ENCODE results near the gene HDAC4. TPM values are rescaled to one million over a fixed set of nuclear protein-coding genes. Genes with fewer than 3 reads are reported as not detected.

Gene HDAC4
- total and polyA plus RNA-seq, 2 donors: 24.4 to 29.5 TPM

DNA sequence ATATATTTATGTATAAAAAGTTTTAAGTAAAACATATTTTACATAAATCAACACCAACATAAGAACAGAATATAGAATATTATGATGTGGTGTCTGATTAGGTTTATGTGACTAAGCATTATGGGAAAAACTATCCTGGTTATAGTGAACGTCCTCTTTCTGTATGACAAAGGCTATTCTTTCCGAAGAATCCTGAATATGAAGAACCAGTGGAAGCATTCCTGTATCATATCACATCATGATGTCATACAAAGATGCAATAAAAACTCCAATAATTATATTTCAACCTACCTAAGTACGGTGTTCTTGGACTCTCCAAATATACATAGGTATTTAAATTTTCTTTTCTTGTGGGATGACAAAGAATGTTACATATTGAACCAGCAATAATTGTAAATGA is 37.5 kb upstream of the HDAC4 start:
- no peak for DNase-seq (ENCODE audit: extremely low spot score)
- no peaks in the 10 kb centered on the region for H3K36me3 ChIP-seq (ENCODE audit: insufficient read depth)
- no peaks in the 10 kb centered on the region for H3K4me1 ChIP-seq (ENCODE audit: insufficient read depth)
- H3K27ac ChIP-seq (ENCODE audit: low read depth): no peak overlapping the region
- 91% methylated on average over 3 of the region's 3 CpGs for WGBS
- H3K4me3 ChIP-seq (ENCODE audit: low read depth, low read length): no peak overlapping the region

DNA sequence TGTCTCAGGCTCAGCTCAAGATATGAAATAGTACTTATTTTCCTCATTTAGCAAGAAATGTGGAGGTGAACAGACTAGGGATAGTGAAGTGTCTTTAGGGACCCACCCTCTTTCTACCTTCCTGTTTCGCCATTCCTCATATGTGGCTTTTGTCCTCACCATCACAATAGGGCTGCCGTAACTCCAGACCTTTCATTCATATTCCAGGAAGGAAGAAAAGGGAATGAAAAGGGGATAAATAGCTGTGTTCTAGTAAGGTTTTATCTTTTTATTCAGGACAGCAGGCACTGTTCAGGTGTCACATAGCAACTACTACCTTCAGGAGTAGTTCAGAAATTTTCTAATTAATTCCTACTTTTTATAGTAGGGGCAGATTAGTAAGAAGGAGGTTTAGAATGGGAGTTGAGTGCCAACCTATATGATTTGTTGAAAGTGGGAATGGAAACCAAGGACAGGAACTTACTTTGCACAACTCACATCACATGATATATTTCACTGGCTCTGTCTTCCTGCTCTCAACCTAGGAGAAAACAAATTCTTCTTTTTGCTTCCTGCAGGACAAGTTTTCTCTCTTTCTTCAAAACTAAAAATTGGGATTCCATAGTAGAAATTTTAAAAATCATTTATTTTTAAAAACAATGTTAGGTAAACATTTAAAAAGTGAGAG is 36.0 kb upstream of the HDAC4 start:
- H3K4me1 ChIP-seq (ENCODE audit: insufficient read depth): no peaks in the 10 kb centered on the region
- H3K36me3 ChIP-seq (ENCODE audit: insufficient read depth): no peaks in the 10 kb centered on the region
- no peak overlapping the region for H3K27ac ChIP-seq (ENCODE audit: low read depth)
- H3K4me3 ChIP-seq (ENCODE audit: low read depth, low read length): no peak overlapping the region
- WGBS: 94% methylated on average over 2 of the region's 2 CpGs
- DNase-seq (ENCODE audit: extremely low spot score): no peak

- H3K27ac ChIP-seq (ENCODE audit: low read depth): no peak overlapping the region
- no peaks in the 10 kb centered on the region for H3K36me3 ChIP-seq (ENCODE audit: insufficient read depth)
- WGBS: 81% methylated on average over 5 of the region's 5 CpGs
- no peak for DNase-seq (ENCODE audit: extremely low spot score)
- no peak overlapping the region for H3K4me3 ChIP-seq (ENCODE audit: low read depth, low read length)
- no peaks in the 10 kb centered on the region for H3K4me1 ChIP-seq (ENCODE audit: insufficient read depth)
These were observed 35.3 kb upstream of the HDAC4 start for GRCh38 chr2:239436076-239436475.

- Histone ChIP-seq H3K4me3 (ENCODE audit: low read depth, low read length) (no peak overlapping the region), H3K4me1 (ENCODE audit: insufficient read depth) (no peaks in the 10 kb centered on the region), H3K27ac (ENCODE audit: low read depth) (no peak overlapping the region), H3K36me3 (ENCODE audit: insufficient read depth) (no peaks in the 10 kb centered on the region)
- WGBS: 82% methylated on average over 4 of the region's 4 CpGs
- DNase-seq (ENCODE audit: extremely low spot score): no peak
These were observed 33.1 kb upstream of the HDAC4 start for GRCh38 chr2:239433777-239434403.

DNA sequence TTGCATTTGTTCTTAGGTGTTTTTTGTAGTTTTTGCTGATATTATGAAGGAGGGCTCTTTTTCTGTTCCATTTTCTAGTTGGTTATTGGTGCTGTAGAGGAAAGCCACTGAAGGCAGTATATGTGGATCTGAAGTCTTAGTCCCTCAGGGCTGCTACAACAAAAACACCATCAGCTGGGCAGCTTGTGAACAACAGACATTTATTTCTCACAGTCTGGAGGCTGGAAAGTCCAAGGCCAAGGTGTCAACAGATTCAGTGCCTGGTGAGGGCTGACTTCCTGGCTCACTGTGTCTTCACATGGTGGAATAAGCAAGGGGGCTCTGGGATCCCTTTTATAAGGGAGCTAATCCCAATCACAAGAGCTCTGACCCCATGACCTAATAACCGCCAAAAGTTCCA is 31.4 kb upstream of the HDAC4 start:
- no peak for DNase-seq (ENCODE audit: extremely low spot score)
- no peaks in the 10 kb centered on the region for H3K36me3 ChIP-seq (ENCODE audit: insufficient read depth)
- no peaks in the 10 kb centered on the region for H3K4me1 ChIP-seq (ENCODE audit: insufficient read depth)
- no peak overlapping the region for H3K4me3 ChIP-seq (ENCODE audit: low read depth, low read length)
- WGBS: 91% methylated on average over 1 of the region's 1 CpG
- no peak overlapping the region for H3K27ac ChIP-seq (ENCODE audit: low read depth)

DNA sequence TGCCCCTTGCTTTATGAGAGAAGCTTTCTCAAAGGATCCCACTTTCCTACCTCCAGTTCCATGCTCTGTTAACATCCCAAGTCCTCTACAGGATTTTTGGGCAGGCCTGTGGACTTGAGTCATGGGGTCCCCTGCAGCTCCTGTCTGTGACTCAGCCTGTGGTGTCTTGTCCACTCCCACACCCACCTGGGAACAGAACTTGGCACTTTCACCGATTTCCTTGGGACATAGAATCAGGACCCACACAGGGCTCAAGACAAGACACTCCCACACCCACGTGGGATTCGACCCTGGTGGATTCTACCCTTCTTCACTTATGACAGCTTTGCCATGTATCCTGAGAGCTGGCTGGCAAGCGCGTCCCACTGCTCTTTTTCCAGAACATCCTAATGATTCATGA is 30.7 kb upstream of the HDAC4 start:
- no peaks in the 10 kb centered on the region for H3K4me1 ChIP-seq (ENCODE audit: insufficient read depth)
- H3K4me3 ChIP-seq (ENCODE audit: low read depth, low read length): no peak overlapping the region
- no peaks in the 10 kb centered on the region for H3K36me3 ChIP-seq (ENCODE audit: insufficient read depth)
- 89% methylated on average over 5 of the region's 5 CpGs for WGBS
- H3K27ac ChIP-seq (ENCODE audit: low read depth): no peak overlapping the region
- DNase-seq (ENCODE audit: extremely low spot score): no peak

- DNase-seq (ENCODE audit: extremely low spot score): no peak
- Histone ChIP-seq H3K4me1 (ENCODE audit: insufficient read depth) (no peaks in the 10 kb centered on the region), H3K4me3 (ENCODE audit: low read depth, low read length) (no peak overlapping the region), H3K36me3 (ENCODE audit: insufficient read depth) (no peaks in the 10 kb centered on the region), H3K27ac (ENCODE audit: low read depth) (no peak overlapping the region)
- WGBS: 66% methylated on average over 12 of the region's 12 CpGs
These were observed 28.9 kb upstream of the HDAC4 start for GRCh38 chr2:239429473-239430350.

- Histone ChIP-seq H3K4me1 (ENCODE audit: insufficient read depth) (no peaks in the 10 kb centered on the region), H3K27ac (ENCODE audit: low read depth) (no peak overlapping the region), H3K4me3 (ENCODE audit: low read depth, low read length) (no peak overlapping the region), H3K36me3 (ENCODE audit: insufficient read depth) (no peaks in the 10 kb centered on the region)
- DNase-seq (ENCODE audit: extremely low spot score): no peak
- 83% methylated on average over 10 of the region's 10 CpGs for WGBS
These were observed 24.8 kb upstream of the HDAC4 start for GRCh38 chr2:239425631-239426030.

GRCh38 chr2:239424337-239425045 is 23.7 kb upstream of the HDAC4 start:
- H3K4me1 ChIP-seq (ENCODE audit: insufficient read depth): no peaks in the 10 kb centered on the region
- no peak overlapping the region for H3K4me3 ChIP-seq (ENCODE audit: low read depth, low read length)
- H3K36me3 ChIP-seq (ENCODE audit: insufficient read depth): no peaks in the 10 kb centered on the region
- no peak overlapping the region for H3K27ac ChIP-seq (ENCODE audit: low read depth)
- DNase-seq (ENCODE audit: extremely low spot score): no peak
- 87% methylated on average over 11 of the region's 11 CpGs for WGBS

GRCh38 chr2:239423551-239423950 is 22.7 kb upstream of the HDAC4 start:
- Histone ChIP-seq H3K4me1 (ENCODE audit: insufficient read depth) (no peaks in the 10 kb centered on the region), H3K4me3 (ENCODE audit: low read depth, low read length) (no peak overlapping the region), H3K36me3 (ENCODE audit: insufficient read depth) (no peaks in the 10 kb centered on the region), H3K27ac (ENCODE audit: low read depth) (no peak overlapping the region)
- no peak for DNase-seq (ENCODE audit: extremely low spot score)
- WGBS: 90% methylated on average over 4 of the region's 4 CpGs

DNA sequence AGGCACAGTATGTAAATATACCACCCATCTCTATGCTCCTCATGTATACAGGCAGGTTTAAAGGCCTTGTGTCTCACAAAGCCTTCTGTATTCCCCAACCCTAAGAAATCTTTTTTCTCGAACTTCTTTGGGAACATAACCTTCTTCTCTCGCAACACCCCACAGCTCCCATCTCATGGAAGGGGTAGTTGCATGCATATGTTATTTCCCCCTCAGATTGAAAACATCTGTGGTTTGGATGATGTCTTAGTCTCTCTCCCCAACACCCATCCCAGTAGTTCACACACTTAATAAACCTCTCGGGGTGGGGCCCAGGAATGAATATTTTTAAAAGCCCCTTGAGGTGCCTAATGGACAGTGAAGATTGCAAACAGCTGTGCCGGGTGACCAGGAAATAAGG is 21.0 kb upstream of the HDAC4 start:
- H3K36me3 ChIP-seq (ENCODE audit: insufficient read depth): no peaks in the 10 kb centered on the region
- no peak for DNase-seq (ENCODE audit: extremely low spot score)
- no peak overlapping the region for H3K27ac ChIP-seq (ENCODE audit: low read depth)
- 69% methylated on average over 4 of the region's 4 CpGs for WGBS
- no peak overlapping the region for H3K4me3 ChIP-seq (ENCODE audit: low read depth, low read length)
- H3K4me1 ChIP-seq (ENCODE audit: insufficient read depth): no peaks in the 10 kb centered on the region

DNA sequence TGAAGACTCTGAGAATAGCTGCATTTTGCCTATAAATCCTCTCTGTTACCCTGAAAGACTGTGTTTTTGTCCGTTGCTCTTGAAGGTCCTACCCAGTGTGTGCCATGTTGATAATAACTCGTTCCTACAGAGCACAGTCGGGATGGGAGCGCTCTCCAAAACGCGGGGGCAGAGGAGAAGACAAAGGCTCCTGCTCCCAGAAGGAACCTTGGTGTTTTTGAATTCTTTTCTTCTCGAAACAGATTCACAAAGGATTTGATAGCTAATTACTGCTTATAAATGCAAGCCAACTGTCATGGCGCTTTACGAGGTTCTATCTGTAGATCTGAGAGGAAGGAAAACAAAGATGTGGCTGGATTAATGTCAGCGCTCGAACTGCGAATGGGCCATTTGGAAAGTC is 19.3 kb upstream of the HDAC4 start:
- Histone ChIP-seq H3K4me1 (ENCODE audit: insufficient read depth) (no peaks in the 10 kb centered on the region), H3K27ac (ENCODE audit: low read depth) (no peak overlapping the region), H3K4me3 (ENCODE audit: low read depth, low read length) (no peak overlapping the region), H3K36me3 (ENCODE audit: insufficient read depth) (no peaks in the 10 kb centered on the region)
- DNase-seq (ENCODE audit: extremely low spot score): no peak
- WGBS: 72% methylated on average over 12 of the region's 12 CpGs

- Histone ChIP-seq H3K36me3 (ENCODE audit: insufficient read depth) (no peaks in the 10 kb centered on the region), H3K4me3 (ENCODE audit: low read depth, low read length) (no peak overlapping the region), H3K27ac (ENCODE audit: low read depth) (no peak overlapping the region), H3K4me1 (ENCODE audit: insufficient read depth) (no peaks in the 10 kb centered on the region)
- DNase-seq (ENCODE audit: extremely low spot score): no peak
- 83% methylated on average over 1 of the region's 1 CpG for WGBS
These were observed 18.1 kb upstream of the HDAC4 start for GRCh38 chr2:239418918-239419317.

Data from urinary bladder (tissue), 4 donors.